Neutrophil (primary cell): ENCODE results near the gene UTP25.
"Not testable (repeated sequence)": the region's sequence is repeated elsewhere in the genome, so short reads cannot be mapped to it uniquely, and the experiment has no call there.

Source experiments
- H3K27ac ChIP-seq: fragments of 200-600 bp; sonication (generic); 2 replicates; pipeline ENCODE4 v1.5.1; 2016; ENCODE audit warnings: mild to moderate bottlenecking, moderate library complexity
- H3K27me3 ChIP-seq: fragments of 200-600 bp; sonication (generic); 2 replicates; pipeline ENCODE4 v1.6.0; 2016; ENCODE audit warnings: mild to moderate bottlenecking
- H3K36me3 ChIP-seq: fragments of 200-600 bp; sonication (generic); 2 replicates; pipeline ENCODE4 v1.5.1; 2017
- H3K4me1 ChIP-seq, 2 experiments: fragments of 200-600 bp in 1 of 2; sonication (generic) in 1 of 2; 1 replicate in 1 of 2; 2 replicates in 1 of 2; pipeline versions ENCODE4 v1.5.1 to v1.6.1; 2013 to 2016; ENCODE audit warnings: low read depth in 1 of 2, low read length in 1 of 2, mild to moderate bottlenecking in 1 of 2, moderate library complexity in 1 of 2; ENCODE audit not compliant: control insufficient read depth in 1 of 2, insufficient read depth in 1 of 2
- H3K4me3 ChIP-seq, 2 experiments: fragments of 200-600 bp in 1 of 2; sonication (generic) in 1 of 2; 1 replicate in 1 of 2; 2 replicates in 1 of 2; pipeline ENCODE4 v1.5.1; 2013 to 2016; ENCODE audit warnings: low read depth in 1 of 2, low read length in 1 of 2, mild to moderate bottlenecking in 1 of 2, moderate library complexity in 1 of 2
- H3K9me3 ChIP-seq: fragments of 200-600 bp; sonication (generic); 2 replicates; pipeline ENCODE4 v1.5.1; 2016
- CTCF ChIP-seq: fragments of 200-600 bp; sonication (generic); IDR thresholded peaks from 2 replicates; pipeline ENCODE4 v1.5.1; 2016; ENCODE audit warnings: antibody characterized with exemption

UTP25 gene

GRCh38 chr1:209890641-209891330 lies 63.0 kb downstream of the UTP25 start:
- Histone ChIP-seq H3K4me1 (no peaks in the 10 kb centered on the region), H3K36me3 (no peaks in the 10 kb centered on the region), H3K27me3 (no peaks in the 10 kb centered on the region), H3K9me3 (no peaks in the 10 kb centered on the region), H3K27ac (no peak overlapping the region), H3K4me3 (no peak overlapping the region)
- no peak for TF ChIP-seq CTCF

DNA sequence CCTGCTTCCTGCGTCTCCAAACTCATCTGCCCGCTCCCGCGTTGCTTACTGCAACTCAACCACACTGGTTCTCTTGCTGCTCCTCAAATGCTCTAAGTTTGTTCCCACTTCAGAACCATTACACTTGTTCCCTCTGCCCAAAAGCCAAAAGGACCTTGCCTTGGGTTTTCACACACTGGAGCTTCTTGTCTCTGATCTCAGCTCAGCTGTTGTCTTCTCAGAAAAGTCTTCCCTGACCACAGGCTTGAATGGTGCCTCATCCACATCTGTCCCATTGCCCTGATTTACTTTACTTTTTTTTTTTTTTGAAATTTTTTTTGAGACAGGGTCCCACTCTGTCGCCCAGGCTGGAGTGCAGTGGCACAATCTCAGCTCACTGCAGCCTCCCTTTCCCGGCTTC lies 66.0 kb downstream of the UTP25 start:
- Histone ChIP-seq H3K4me1 (no peaks in the 10 kb centered on the region), H3K27me3 (no peaks in the 10 kb centered on the region), H3K27ac (no peak overlapping the region), H3K4me3 (no peak overlapping the region), H3K36me3 (no peaks in the 10 kb centered on the region), H3K9me3 (no peaks in the 10 kb centered on the region)
- TF ChIP-seq CTCF, result no peak

GRCh38 chr1:209895709-209896108 lies 67.9 kb downstream of the UTP25 start:
- no peak for TF ChIP-seq CTCF
- Histone ChIP-seq H3K4me3 (no peak overlapping the region), H3K27me3 (no peaks in the 10 kb centered on the region), H3K9me3 (no peaks in the 10 kb centered on the region), H3K36me3 (no peaks in the 10 kb centered on the region), H3K27ac (no peak overlapping the region), H3K4me1 (no peaks in the 10 kb centered on the region)

GRCh38 chr1:209896346-209896745 lies 68.6 kb downstream of the UTP25 start:
- no peak overlapping the region for H3K27ac ChIP-seq
- TF ChIP-seq CTCF, result no peak
- no peaks in the 10 kb centered on the region for H3K9me3 ChIP-seq
- no peaks in the 10 kb centered on the region for H3K4me1 ChIP-seq
- no peaks in the 10 kb centered on the region for H3K27me3 ChIP-seq
- H3K36me3 ChIP-seq, result no peaks in the 10 kb centered on the region
- H3K4me3 ChIP-seq, result no peak overlapping the region

DNA sequence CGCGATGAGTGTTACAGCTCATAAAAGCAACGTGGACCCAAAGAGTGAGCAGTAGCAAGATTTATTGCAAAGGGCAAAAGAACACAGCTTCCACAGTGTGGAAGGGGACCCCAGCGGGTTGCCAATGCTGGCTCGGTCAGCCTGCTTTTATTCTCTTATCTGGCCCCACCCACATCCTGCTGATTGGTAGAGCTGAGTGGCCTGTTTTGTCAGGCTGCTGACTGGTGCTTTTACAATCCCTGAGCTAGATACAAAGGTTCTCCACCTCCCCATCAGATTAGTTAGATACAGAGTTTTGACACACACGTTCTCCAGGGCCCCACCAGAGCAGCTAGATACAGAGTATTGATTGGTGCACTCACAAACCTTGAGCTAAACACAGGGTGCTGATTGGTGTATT lies 70.5 kb downstream of the UTP25 start:
- not testable (repeated sequence) for H3K27me3 ChIP-seq, H3K36me3 ChIP-seq

DNA sequence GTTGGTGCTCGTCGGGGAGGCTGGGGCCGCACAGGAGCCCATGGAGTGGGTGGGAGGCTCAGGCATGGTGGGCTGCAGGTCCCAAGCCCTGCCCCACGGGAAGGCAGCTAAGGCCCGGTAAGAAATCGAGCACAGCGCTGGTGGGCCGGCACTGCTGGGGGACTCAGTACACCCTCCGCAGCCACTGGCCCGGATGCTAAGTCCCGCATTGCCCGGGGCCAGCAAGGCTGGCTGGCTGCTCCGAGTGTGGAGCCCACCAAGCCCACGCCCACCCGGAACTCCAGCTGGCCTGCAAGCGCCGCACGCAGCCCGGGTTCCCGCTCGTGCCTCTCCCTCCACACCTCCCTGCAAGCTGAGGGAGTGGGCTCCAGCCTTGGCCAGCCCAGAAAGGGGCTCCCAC lies 71.1 kb downstream of the UTP25 start:
- not testable (repeated sequence) for H3K4me3 ChIP-seq, H3K4me1 ChIP-seq, H3K36me3 ChIP-seq, H3K27me3 ChIP-seq, H3K9me3 ChIP-seq, H3K27ac ChIP-seq

More for the DNA sequence above, 70.5 kb downstream of the UTP25 start:
- H3K9me3 ChIP-seq, H3K4me3 ChIP-seq, H3K4me1 ChIP-seq, H3K27ac ChIP-seq: not testable (repeated sequence)

DNA sequence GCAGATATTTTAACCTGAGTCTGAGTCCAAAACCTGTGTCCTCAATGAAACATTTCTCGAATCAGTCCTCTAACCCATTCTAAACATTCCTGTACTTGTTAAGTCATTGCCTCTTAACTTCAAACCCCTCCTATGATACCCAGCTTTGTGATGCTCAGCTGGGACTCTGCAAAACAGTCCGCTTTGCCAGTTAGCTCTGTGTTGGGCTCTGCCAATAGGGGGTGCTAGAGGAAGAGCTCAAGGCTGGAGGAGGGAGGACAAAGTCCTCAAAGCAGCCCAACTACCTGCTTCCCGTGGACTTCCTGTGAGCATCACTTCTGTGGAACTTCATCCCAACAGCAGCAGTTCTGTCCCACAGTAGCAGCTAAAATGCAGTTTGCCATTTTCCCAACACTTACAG lies 72.2 kb downstream of the UTP25 start:
- H3K4me1 ChIP-seq, result no peaks in the 10 kb centered on the region
- no peaks in the 10 kb centered on the region for H3K9me3 ChIP-seq
- H3K36me3 ChIP-seq, result no peaks in the 10 kb centered on the region
- H3K27me3 ChIP-seq, result no peaks in the 10 kb centered on the region
- H3K27ac ChIP-seq, result no peak overlapping the region
- no peak overlapping the region for H3K4me3 ChIP-seq
- TF ChIP-seq CTCF, result no peak
